BLaER1 treated with 17β-estradiol and CSF1 and Interleukin-3, amounts not matched to agents 10 nM and 100 nM (cell line): Measurements from ENCODE around the gene GRM1.
"Not testable (repeated sequence)": the region's sequence is repeated elsewhere in the genome, so short reads cannot be mapped to it uniquely, and the experiment has no call there.

ENCODE experiments used
- H3K27ac ChIP-seq, 11 experiments: shearing (Covaris generic); formaldehyde crosslinking; 2 replicates each; pipeline ENCODE4 v1.8.1; 2022
- H3K27me3 ChIP-seq, 11 experiments: shearing (Covaris generic); formaldehyde crosslinking; 2 replicates each; pipeline ENCODE4 v1.8.1; 2022
- H3K36me3 ChIP-seq, 11 experiments: shearing (Covaris generic); formaldehyde crosslinking; 2 replicates each; pipeline ENCODE4 v1.8.1; 2022
- H3K4me1 ChIP-seq, 10 experiments: shearing (Covaris generic); formaldehyde crosslinking; 2 replicates each; pipeline ENCODE4 v1.8.1; 2022
- H3K4me2 ChIP-seq, 11 experiments: shearing (Covaris generic); formaldehyde crosslinking; 2 replicates each; pipeline ENCODE4 v1.8.1; 2022
- H3K4me3 ChIP-seq, 10 experiments: shearing (Covaris generic); formaldehyde crosslinking; 2 replicates each; pipeline ENCODE4 v1.8.1; 2022
- H3K9ac ChIP-seq, 11 experiments: shearing (Covaris generic); formaldehyde crosslinking; 2 replicates each; pipeline ENCODE4 v1.8.1; 2022
- H3K9me3 ChIP-seq, 11 experiments: shearing (Covaris generic); formaldehyde crosslinking; replicated peaks in 1 of 11; 2 replicates each; pipeline ENCODE4 v1.8.1; 2022
- H4K20me1 ChIP-seq, 11 experiments: shearing (Covaris generic); formaldehyde crosslinking; 2 replicates each; pipeline ENCODE4 v1.8.1; 2022
- Cebpa-rat ChIP-seq, 11 experiments: shearing (Covaris generic); IDR thresholded peaks; 2 replicates each; pipeline ENCODE4 v1.8.1; 2022

The GRM1 gene

GRCh38 chr6:146240807-146241206 lies 211.9 kb downstream of the GRM1 start:
- H4K20me1 ChIP-seq: no peaks in the 10 kb centered on the region
- H3K27ac ChIP-seq: no peak overlapping the region
- no peak for TF ChIP-seq Cebpa-rat (IDR thresholded peaks at IDR 0.05)
- no peak overlapping the region for H3K9ac ChIP-seq
- H3K4me2 ChIP-seq: no peak overlapping the region
- H3K27me3 ChIP-seq: no peaks in the 10 kb centered on the region
- no peaks in the 10 kb centered on the region for H3K4me1 ChIP-seq
- H3K4me3 ChIP-seq: no peak overlapping the region
- peaks cover 0 to 13% (median 0%) of the 10 kb centered on the region in 11 experiments; a peak in 6 of 22 replicates for H3K9me3 ChIP-seq
- no peaks in the 10 kb centered on the region for H3K36me3 ChIP-seq

GRCh38 chr6:146243646-146244045 lies 214.8 kb downstream of the GRM1 start:
- not testable (repeated sequence) for H3K4me1 ChIP-seq, H3K36me3 ChIP-seq, H4K20me1 ChIP-seq, H3K27me3 ChIP-seq, H3K9ac ChIP-seq, H3K27ac ChIP-seq, H3K4me2 ChIP-seq, H3K4me3 ChIP-seq
- H3K9me3 ChIP-seq: peaks cover 0 to 13% (median 0%) of the 10 kb centered on the region in 11 experiments; a peak in 6 of 22 replicates

DNA sequence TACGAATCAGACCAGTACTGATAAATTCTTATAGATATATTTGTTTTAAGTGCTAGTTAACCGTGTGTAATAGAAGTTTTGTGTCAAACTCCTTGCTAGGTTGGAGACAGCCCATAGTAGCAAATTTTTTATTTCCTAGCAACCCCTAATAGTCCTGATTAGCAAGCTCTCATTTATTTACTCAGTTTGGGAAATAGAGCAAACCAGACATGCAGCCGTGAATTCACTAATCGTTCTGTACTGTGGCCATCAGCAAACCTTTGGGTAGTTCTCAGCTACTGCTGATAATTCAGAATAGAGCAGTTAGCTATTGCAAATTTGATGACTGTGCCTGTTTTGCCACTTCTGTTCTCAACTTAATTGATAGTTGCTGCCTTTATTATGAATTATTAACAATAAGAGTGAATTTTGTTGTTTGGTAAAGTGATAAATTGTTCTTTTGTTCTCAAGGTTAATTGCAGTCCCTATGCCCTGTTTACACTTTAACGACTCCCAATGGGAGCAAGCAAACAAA lies 215.8 kb downstream of the GRM1 start:
- no peaks in the 10 kb centered on the region for H3K4me1 ChIP-seq
- H3K9ac ChIP-seq: no peak overlapping the region
- no peaks in the 10 kb centered on the region for H4K20me1 ChIP-seq
- no peaks in the 10 kb centered on the region for H3K27me3 ChIP-seq
- no peak for TF ChIP-seq Cebpa-rat (IDR thresholded peaks at IDR 0.05)
- H3K9me3 ChIP-seq: peaks cover 0 to 13% (median 0%) of the 10 kb centered on the region in 11 experiments; a peak in 6 of 22 replicates
- no peaks in the 10 kb centered on the region for H3K36me3 ChIP-seq
- H3K4me3 ChIP-seq: no peak overlapping the region
- no peak overlapping the region for H3K27ac ChIP-seq
- no peak overlapping the region for H3K4me2 ChIP-seq

DNA sequence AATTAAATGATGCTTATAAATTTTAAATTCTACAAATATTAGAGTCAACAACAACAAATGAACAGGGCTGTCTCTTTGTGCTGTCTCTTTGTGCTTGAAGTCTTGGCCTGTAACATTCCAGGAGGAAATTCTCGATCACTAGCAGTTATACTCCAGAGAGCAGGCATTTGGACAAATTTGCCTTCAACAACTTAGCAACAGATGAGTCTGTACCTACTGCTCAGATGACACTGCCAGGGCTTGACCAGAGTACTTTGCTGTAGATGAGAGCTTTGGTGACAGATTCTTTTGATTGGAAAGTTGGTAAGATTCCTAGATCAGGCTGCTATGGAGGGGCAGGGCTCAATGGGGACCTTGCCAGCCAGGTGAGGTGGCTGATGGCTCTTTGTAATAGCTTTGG lies 217.2 kb downstream of the GRM1 start:
- H4K20me1 ChIP-seq: no peaks in the 10 kb centered on the region
- no peaks in the 10 kb centered on the region for H3K36me3 ChIP-seq
- H3K27ac ChIP-seq: no peak overlapping the region
- no peak for TF ChIP-seq Cebpa-rat (IDR thresholded peaks at IDR 0.05)
- no peak overlapping the region for H3K4me3 ChIP-seq
- no peaks in the 10 kb centered on the region for H3K27me3 ChIP-seq
- no peak overlapping the region for H3K9ac ChIP-seq
- no peaks in the 10 kb centered on the region for H3K4me1 ChIP-seq
- no peak overlapping the region for H3K4me2 ChIP-seq
- H3K9me3 ChIP-seq: peaks cover 0 to 13% (median 0%) of the 10 kb centered on the region in 11 experiments; a peak in 6 of 22 replicates

DNA sequence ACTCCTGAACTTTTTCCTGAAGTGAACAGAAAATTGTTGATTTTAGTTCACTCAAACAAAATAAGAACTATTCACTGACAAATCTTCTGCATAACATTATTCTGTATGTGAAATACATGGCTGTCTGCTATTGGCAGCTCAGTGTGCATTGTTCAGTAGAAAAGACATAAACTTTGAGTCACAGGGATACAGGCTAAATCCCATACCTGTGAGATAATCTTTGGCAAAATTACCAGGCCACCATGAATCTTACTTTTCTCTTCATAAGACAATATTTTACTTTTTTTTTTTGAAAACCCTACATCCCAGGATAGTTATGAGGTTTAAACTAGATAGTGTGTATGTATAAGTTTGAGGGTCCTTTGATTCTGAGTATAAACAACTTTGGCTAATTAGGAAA lies 224.8 kb downstream of the GRM1 start:
- no peak overlapping the region for H3K27ac ChIP-seq
- no peaks in the 10 kb centered on the region for H4K20me1 ChIP-seq
- H3K9ac ChIP-seq: no peak overlapping the region
- H3K27me3 ChIP-seq: no peaks in the 10 kb centered on the region
- TF ChIP-seq Cebpa-rat (IDR thresholded peaks at IDR 0.05): no peak
- H3K4me1 ChIP-seq: no peaks in the 10 kb centered on the region
- H3K36me3 ChIP-seq: no peaks in the 10 kb centered on the region
- no peak overlapping the region for H3K4me2 ChIP-seq
- no peaks in the 10 kb centered on the region for H3K9me3 ChIP-seq
- no peak overlapping the region for H3K4me3 ChIP-seq

- no peak overlapping the region for H3K9ac ChIP-seq
- no peaks in the 10 kb centered on the region for H3K4me1 ChIP-seq
- H3K9me3 ChIP-seq: no peaks in the 10 kb centered on the region
- H3K36me3 ChIP-seq: no peaks in the 10 kb centered on the region
- H3K4me2 ChIP-seq: no peak overlapping the region
- H3K27ac ChIP-seq: no peak overlapping the region
- H4K20me1 ChIP-seq: no peaks in the 10 kb centered on the region
- no peak for TF ChIP-seq Cebpa-rat (IDR thresholded peaks at IDR 0.05)
- no peaks in the 10 kb centered on the region for H3K27me3 ChIP-seq
- H3K4me3 ChIP-seq: no peak overlapping the region
Measured at GRCh38 chr6:146258206-146258605, 229.3 kb downstream of the GRM1 start.

GRCh38 chr6:146260886-146261285 lies 232.0 kb downstream of the GRM1 start:
- H3K4me3 ChIP-seq: no peak overlapping the region
- H3K4me2 ChIP-seq: no peak overlapping the region
- no peak overlapping the region for H3K9ac ChIP-seq
- H3K27me3 ChIP-seq: no peaks in the 10 kb centered on the region
- TF ChIP-seq Cebpa-rat (IDR thresholded peaks at IDR 0.05): no peak
- no peak overlapping the region for H3K27ac ChIP-seq
- H4K20me1 ChIP-seq: no peaks in the 10 kb centered on the region
- H3K4me1 ChIP-seq: no peaks in the 10 kb centered on the region
- no peaks in the 10 kb centered on the region for H3K9me3 ChIP-seq
- H3K36me3 ChIP-seq: no peaks in the 10 kb centered on the region

DNA sequence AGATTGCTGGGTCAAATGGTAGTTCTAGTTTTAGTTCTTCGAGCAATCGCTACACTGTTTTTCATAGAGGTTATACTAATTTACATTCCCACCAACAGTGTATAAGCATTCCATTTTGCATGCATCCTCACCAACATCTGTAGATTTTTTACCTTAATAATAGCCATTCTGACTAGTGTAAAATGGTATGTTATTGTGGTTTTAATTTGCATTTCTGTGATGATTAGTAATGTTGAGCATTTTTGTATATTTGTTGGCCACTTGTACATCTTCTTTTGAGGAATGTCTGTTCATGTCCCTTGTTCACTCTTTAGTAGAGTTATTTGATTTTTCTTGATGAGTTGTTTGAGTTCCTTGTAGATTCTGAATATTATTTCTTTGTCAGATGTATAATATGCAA lies 236.2 kb downstream of the GRM1 start:
- Histone ChIP-seq H3K9me3 (no peaks in the 10 kb centered on the region), H3K27me3 (no peaks in the 10 kb centered on the region), H3K9ac (no peak overlapping the region), H3K4me3 (no peak overlapping the region), H3K4me1 (no peaks in the 10 kb centered on the region), H3K27ac (no peak overlapping the region), H3K4me2 (no peak overlapping the region), H3K36me3 (no peaks in the 10 kb centered on the region), H4K20me1 (no peaks in the 10 kb centered on the region)
- TF ChIP-seq Cebpa-rat (IDR thresholded peaks at IDR 0.05): no peak

GRCh38 chr6:146267447-146267846 lies 238.6 kb downstream of the GRM1 start:
- Histone ChIP-seq H3K9me3 (no peaks in the 10 kb centered on the region), H3K4me2 (no peak overlapping the region), H3K4me1 (no peaks in the 10 kb centered on the region), H3K27me3 (no peaks in the 10 kb centered on the region; a peak in 1 of 22 replicates), H3K4me3 (no peak overlapping the region), H3K9ac (no peak overlapping the region), H3K36me3 (no peaks in the 10 kb centered on the region), H4K20me1 (no peaks in the 10 kb centered on the region), H3K27ac (no peak overlapping the region)
- no peak for TF ChIP-seq Cebpa-rat (IDR thresholded peaks at IDR 0.05)

DNA sequence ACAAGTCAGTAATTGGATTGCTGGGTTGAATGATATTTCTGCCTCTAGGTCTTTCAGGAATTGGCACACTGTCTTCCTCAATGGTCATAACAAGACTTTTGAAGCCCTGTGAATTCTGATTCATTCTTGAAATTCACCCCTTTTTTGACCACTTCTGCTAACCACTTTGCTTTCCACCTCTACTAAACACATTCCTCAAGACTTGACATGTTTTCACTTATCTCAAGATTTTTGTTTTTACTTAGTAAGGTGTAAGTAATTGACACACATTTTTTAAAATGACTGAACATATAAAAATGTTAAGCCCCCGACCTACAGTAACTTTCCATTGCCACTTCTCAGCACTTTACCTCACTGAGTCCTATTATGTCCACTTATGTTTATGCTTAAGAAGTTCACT lies 239.1 kb downstream of the GRM1 start:
- Histone ChIP-seq H3K9ac (no peak overlapping the region), H3K27me3 (no peaks in the 10 kb centered on the region; a peak in 1 of 22 replicates), H3K4me3 (no peak overlapping the region), H3K4me1 (no peaks in the 10 kb centered on the region), H4K20me1 (no peaks in the 10 kb centered on the region), H3K36me3 (no peaks in the 10 kb centered on the region), H3K9me3 (no peaks in the 10 kb centered on the region), H3K4me2 (no peak overlapping the region), H3K27ac (no peak overlapping the region)
- no peak for TF ChIP-seq Cebpa-rat (IDR thresholded peaks at IDR 0.05)
